CD4-positive, alpha-beta T cell treated with Interleukin-21 for 1 hour (primary cell): ENCODE data around the gene CLMN.
A peak's percentile ranks its signal among the peaks of the same experiment; 100 is the strongest.

Experiments
- DNase-seq: peaks from one replicate; pipeline ENCODE4 v3.0.0-alpha.2; 2020

Gene CLMN

GRCh38 chr14:95320078-95320895 lies 579 bp upstream of the CLMN start:
- DNase-seq = no peak

- DNase-seq = no peak
Observed at GRCh38 chr14:95318399-95319311, 1.1 kb downstream of the CLMN start.

GRCh38 chr14:95317817-95318343 lies 1.8 kb downstream of the CLMN start:
- no peak for DNase-seq

- no peak for DNase-seq
Observed at GRCh38 chr14:95316821-95317220, 2.9 kb downstream of the CLMN start.

- no peak for DNase-seq
Observed at GRCh38 chr14:95315579-95315978, 4.1 kb downstream of the CLMN start.

- DNase-seq = no peak
Observed at GRCh38 chr14:95315156-95315555, 4.6 kb downstream of the CLMN start.

GRCh38 chr14:95314609-95315008 lies 5.1 kb downstream of the CLMN start:
- no peak for DNase-seq

GRCh38 chr14:95313707-95314106 lies 6.0 kb downstream of the CLMN start:
- DNase-seq = peak; percentile 4

- no peak for DNase-seq
Observed at GRCh38 chr14:95313190-95313589, 6.5 kb downstream of the CLMN start.

GRCh38 chr14:95312311-95312710 lies 7.4 kb downstream of the CLMN start:
- no peak for DNase-seq

- DNase-seq = no peak
Observed at GRCh38 chr14:95311752-95312151, 8.0 kb downstream of the CLMN start.

GRCh38 chr14:95310635-95311380 lies 8.9 kb downstream of the CLMN start:
- DNase-seq = no peak

GRCh38 chr14:95309261-95310051 lies 10.3 kb downstream of the CLMN start:
- DNase-seq = no peak

- no peak for DNase-seq
Observed at GRCh38 chr14:95308073-95308472, 11.6 kb downstream of the CLMN start.

GRCh38 chr14:95307402-95308041 lies 12.2 kb downstream of the CLMN start:
- no peak for DNase-seq

GRCh38 chr14:95305940-95306339 lies 13.8 kb downstream of the CLMN start:
- DNase-seq = no peak

GRCh38 chr14:95305145-95305544 lies 14.6 kb downstream of the CLMN start:
- DNase-seq = no peak

GRCh38 chr14:95304342-95304741 lies 15.4 kb downstream of the CLMN start:
- DNase-seq = no peak

- DNase-seq = no peak
Observed at GRCh38 chr14:95303552-95303951, 16.2 kb downstream of the CLMN start.

- no peak for DNase-seq
Observed at GRCh38 chr14:95302667-95303506, 16.8 kb downstream of the CLMN start.
